Activated naive CD4-positive, alpha-beta T cell treated with anti-CD3 and anti-CD28 coated beads, Interleukin-2, amount 50 U/mL, for 24 hours (primary cell): ENCODE measurements around the gene ETS2.

Experiments
- H3K27ac Mint-ChIP-seq: one replicate; pipeline ENCODE4 v1.8.0; 2021; ENCODE audit warnings: mild to moderate bottlenecking, mixed read lengths
- H3K27me3 Mint-ChIP-seq: one replicate; pipeline ENCODE4 v1.8.0; 2021; ENCODE audit warnings: mixed read lengths
- H3K36me3 Mint-ChIP-seq: one replicate; pipeline ENCODE4 v1.8.0; 2021; ENCODE audit warnings: mixed read lengths
- H3K4me1 Mint-ChIP-seq: one replicate; pipeline ENCODE4 v1.8.0; 2021; ENCODE audit warnings: mixed read lengths
- H3K4me3 Mint-ChIP-seq: one replicate; pipeline ENCODE4 v1.8.0; 2021; ENCODE audit warnings: mild to moderate bottlenecking, mixed read lengths
- H3K9me3 Mint-ChIP-seq: one replicate; pipeline ENCODE4 v1.8.0; 2021; ENCODE audit warnings: mixed read lengths

ETS2 gene

DNA sequence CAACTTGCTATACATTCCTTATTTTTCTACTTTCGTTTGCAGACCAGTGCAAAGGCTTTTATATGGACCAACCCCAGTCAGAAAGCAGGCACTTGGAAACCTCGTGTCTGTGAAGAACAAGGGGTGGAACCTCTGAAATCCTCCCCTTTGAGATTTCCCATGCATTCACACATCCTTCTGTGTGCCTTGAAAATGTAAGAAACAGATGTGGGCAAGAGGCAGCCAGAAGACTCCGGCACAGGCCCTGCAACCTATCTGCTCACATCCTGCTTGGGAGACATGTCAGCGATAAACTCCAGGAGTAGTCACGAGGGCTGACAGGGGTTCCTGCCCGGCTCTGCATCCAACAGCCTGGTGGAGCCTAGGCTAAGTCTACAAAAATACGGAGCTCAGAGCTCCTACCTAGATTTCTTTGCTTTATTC is 42.5 kb downstream of the ETS2 start:
- Mint-ChIP-seq H3K27ac (no peak overlapping the region), H3K4me3 (no peak overlapping the region), H3K4me1 (no peaks in the 10 kb centered on the region), H3K9me3 (no peaks in the 10 kb centered on the region), H3K27me3 (no peaks in the 10 kb centered on the region), H3K36me3 (no peaks in the 10 kb centered on the region)

DNA sequence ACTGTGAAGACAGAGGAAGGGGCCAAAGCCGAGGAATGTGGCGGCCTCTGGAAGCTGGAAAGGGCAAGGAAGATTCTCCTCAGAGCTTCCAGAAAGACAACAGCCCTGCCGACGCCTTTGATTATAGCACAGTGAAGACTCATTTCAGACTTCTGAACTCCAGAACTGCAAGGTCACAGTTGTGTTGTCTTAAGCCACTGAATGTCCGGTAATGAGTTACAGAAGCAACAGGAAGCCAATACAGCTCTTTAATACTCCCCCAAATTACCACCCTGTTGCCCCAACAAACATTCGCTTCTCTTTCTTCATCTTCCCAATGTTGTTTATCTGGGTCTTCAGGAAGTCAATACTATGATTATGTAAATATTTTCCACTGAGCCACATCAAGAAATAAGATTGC is 44.0 kb downstream of the ETS2 start:
- Mint-ChIP-seq H3K4me3 (no peak overlapping the region), H3K27me3 (no peaks in the 10 kb centered on the region), H3K27ac (no peak overlapping the region), H3K9me3 (no peaks in the 10 kb centered on the region), H3K4me1 (no peaks in the 10 kb centered on the region), H3K36me3 (no peaks in the 10 kb centered on the region)

- H3K4me3 Mint-ChIP-seq = no peak overlapping the region
- H3K4me1 Mint-ChIP-seq = no peaks in the 10 kb centered on the region
- H3K36me3 Mint-ChIP-seq = no peaks in the 10 kb centered on the region
- H3K9me3 Mint-ChIP-seq = no peaks in the 10 kb centered on the region
- H3K27me3 Mint-ChIP-seq = no peaks in the 10 kb centered on the region
- no peak overlapping the region for H3K27ac Mint-ChIP-seq
Measured at GRCh38 chr21:38850277-38850951, 44.7 kb downstream of the ETS2 start.

GRCh38 chr21:38851101-38851500 is 45.4 kb downstream of the ETS2 start:
- no peaks in the 10 kb centered on the region for H3K9me3 Mint-ChIP-seq
- no peaks in the 10 kb centered on the region for H3K4me1 Mint-ChIP-seq
- no peak overlapping the region for H3K27ac Mint-ChIP-seq
- no peaks in the 10 kb centered on the region for H3K27me3 Mint-ChIP-seq
- H3K4me3 Mint-ChIP-seq = no peak overlapping the region
- no peaks in the 10 kb centered on the region for H3K36me3 Mint-ChIP-seq

DNA sequence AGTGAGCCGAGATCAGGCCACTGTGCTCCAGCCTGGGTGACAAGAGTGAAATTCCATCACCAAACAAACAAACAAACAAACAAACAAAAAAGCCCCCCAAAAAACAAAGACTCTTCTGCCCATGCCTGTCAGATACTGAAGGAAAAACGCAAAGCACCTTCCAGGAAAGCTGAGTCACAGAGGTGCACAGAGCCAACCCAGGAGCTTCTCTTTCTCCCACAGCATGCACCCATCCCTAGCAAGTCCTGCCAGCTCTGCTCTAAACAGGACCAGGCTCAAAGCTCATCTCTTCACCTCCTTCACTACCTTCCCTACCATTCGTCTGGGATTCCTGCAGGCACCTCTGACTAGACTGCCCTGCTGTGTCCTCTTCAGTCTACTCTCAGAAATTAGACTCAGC is 46.5 kb downstream of the ETS2 start:
- Mint-ChIP-seq H3K9me3 (no peaks in the 10 kb centered on the region), H3K27ac (no peak overlapping the region), H3K36me3 (no peaks in the 10 kb centered on the region), H3K27me3 (no peaks in the 10 kb centered on the region), H3K4me3 (no peak overlapping the region), H3K4me1 (no peaks in the 10 kb centered on the region)

DNA sequence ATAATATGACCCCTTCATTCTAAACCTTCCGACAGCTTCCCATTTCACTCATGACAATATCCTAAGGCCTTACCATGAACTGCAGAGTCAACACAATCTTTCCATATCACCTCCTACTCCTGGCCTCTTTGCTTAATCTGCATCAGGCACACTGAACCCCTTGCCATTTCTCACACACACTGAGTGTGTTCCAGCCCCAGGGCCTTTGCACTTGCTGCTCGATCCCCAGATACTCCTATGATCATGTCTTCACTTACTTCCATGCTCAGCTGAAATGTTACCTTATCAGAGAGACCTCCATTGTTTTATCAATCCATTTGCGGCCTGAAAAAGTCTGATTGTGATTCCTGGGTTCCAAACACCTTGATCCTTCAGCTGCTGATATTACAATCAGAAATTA is 47.0 kb downstream of the ETS2 start:
- Mint-ChIP-seq H3K4me1 (no peaks in the 10 kb centered on the region), H3K9me3 (no peaks in the 10 kb centered on the region), H3K36me3 (no peaks in the 10 kb centered on the region), H3K27ac (no peak overlapping the region), H3K4me3 (no peak overlapping the region), H3K27me3 (no peaks in the 10 kb centered on the region)

DNA sequence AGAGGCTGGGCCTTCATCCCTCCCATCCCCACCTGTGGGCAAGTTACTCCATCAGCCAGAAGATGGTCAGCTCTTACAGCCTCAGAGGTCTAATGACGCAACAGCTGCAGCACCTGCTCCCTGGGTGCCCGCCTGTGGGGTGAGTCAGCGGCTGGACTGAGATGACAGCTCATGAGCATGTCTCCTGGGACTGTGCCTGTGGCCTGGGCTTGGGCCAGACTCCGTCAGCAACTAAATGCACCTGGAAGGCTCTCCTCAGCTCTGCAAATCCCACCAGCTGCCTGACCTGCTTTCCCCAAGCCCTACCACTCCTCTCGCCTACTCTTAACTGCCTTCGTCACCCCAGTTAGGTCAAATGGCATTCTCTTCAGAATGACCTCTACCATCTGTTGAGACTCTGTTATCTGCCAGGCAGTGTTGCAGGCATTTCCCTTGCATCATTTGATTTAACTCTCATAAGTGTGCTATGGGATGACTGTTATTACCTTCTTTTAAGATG is 47.7 kb downstream of the ETS2 start:
- Mint-ChIP-seq H3K9me3 (no peaks in the 10 kb centered on the region), H3K36me3 (no peaks in the 10 kb centered on the region), H3K4me3 (no peak overlapping the region), H3K27me3 (no peaks in the 10 kb centered on the region), H3K27ac (no peak overlapping the region), H3K4me1 (no peaks in the 10 kb centered on the region)

DNA sequence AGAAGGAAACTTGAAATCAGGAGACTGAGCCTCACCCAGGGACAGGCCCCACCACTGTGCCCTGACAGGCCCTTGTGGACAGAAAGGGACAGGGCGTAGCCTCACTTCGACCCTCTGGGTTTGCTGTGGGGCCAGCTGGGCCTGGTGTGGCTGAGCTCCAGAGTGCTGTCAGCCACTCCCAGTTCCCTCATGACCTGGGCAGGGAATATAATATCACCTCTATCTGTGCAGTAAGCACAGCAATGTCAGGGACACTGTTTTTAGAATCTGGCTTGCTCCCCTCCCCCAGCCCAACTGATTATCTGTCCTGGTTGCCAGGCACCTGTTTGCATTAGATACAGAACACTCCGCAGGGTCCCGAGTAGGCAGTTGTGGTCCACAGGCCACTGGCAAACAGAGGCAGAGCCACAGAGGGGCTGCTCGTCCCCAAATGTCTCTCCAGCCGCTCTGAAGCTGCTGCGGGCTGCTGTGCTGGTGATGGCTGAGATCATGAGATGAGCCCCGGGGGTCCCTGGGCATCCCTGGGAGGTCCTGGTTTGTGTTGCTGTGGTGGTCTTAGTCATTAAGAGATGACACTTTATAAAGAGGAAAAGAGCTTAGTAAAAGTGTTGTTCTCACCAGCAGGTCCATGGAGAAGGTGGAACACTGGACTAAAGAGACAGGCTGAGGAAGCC is 51.6 kb downstream of the ETS2 start:
- peaks cover 4% of the 10 kb centered on the region for H3K27me3 Mint-ChIP-seq
- no peaks in the 10 kb centered on the region for H3K36me3 Mint-ChIP-seq
- H3K4me1 Mint-ChIP-seq = no peaks in the 10 kb centered on the region
- H3K9me3 Mint-ChIP-seq = no peaks in the 10 kb centered on the region
- no peak overlapping the region for H3K27ac Mint-ChIP-seq
- no peak overlapping the region for H3K4me3 Mint-ChIP-seq

DNA sequence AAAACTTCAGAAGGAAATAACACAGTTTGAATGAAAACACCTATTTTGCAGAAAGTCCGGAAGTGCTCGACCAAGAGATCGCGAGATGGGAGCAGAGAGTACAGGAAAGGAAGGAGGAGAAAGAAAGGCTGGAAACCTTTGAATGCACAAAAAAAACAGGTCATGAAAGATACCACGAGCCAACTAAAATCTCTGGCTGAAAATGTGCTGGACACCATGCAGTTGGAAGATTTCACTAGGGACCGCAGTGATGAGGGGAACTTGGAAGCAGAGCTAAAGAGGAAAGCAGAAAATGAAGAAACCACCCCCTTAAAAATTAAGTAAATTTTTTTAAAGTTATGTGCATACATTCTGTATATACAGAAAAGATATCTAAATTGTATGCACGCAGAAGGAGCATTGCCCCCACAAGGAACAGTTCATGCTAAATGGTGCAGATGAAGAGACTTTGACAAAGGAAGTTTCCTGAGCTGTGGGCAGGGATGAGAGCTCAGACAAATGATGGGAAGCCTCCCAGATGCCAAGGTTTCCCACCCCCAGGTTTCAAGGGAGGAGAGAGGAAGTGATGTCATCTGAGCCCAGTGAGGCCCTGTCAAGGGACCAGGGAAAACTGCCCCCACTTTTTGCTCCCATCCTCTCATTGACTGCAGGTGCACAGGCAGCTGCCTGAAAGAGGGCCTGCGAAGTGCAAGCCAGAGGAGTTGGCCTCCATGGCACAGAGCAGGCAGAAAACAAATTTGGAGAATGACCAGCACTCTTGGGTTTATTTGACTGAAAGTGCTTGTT is 52.5 kb downstream of the ETS2 start:
- Mint-ChIP-seq H3K4me1 (no peaks in the 10 kb centered on the region), H3K4me3 (no peak overlapping the region), H3K9me3 (no peaks in the 10 kb centered on the region), H3K27ac (no peak overlapping the region), H3K27me3 (peaks cover 4% of the 10 kb centered on the region), H3K36me3 (no peaks in the 10 kb centered on the region)

- Mint-ChIP-seq H3K4me1 (no peaks in the 10 kb centered on the region), H3K9me3 (no peaks in the 10 kb centered on the region), H3K27me3 (peaks cover 4% of the 10 kb centered on the region), H3K4me3 (no peak overlapping the region), H3K36me3 (no peaks in the 10 kb centered on the region), H3K27ac (no peak overlapping the region)
Measured at GRCh38 chr21:38858812-38859205, 53.1 kb downstream of the ETS2 start.

GRCh38 chr21:38859852-38860251 is 54.1 kb downstream of the ETS2 start:
- Mint-ChIP-seq H3K36me3 (no peaks in the 10 kb centered on the region), H3K27me3 (peaks cover 6% of the 10 kb centered on the region), H3K27ac (no peak overlapping the region), H3K4me3 (no peak overlapping the region), H3K9me3 (no peaks in the 10 kb centered on the region), H3K4me1 (no peaks in the 10 kb centered on the region)

DNA sequence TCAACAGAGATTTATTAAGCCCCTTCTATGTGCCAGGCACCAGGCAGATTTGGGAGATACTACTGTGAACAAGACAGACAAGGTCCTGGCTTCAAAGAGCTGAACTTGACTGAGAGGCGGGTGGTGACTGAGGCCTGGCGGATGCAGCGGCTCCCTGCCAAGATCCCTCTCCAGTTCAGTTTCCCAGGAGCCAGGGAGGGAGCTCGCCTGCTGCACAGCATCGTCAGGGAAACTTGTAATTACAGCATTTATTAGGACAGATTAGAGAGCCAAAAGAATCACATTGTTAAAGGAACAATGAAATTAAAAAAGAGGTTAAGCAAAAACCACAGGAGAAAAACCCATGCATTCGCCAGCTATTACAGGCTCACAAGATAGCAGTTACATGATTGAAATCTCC is 55.3 kb downstream of the ETS2 start:
- Mint-ChIP-seq H3K27ac (no peak overlapping the region), H3K4me3 (no peak overlapping the region)

GRCh38 chr21:38861989-38862683 is 56.4 kb downstream of the ETS2 start:
- peaks cover 1% of the 10 kb centered on the region for H3K36me3 Mint-ChIP-seq
- H3K4me1 Mint-ChIP-seq = no peaks in the 10 kb centered on the region
- H3K9me3 Mint-ChIP-seq = no peaks in the 10 kb centered on the region
- H3K27ac Mint-ChIP-seq = no peak overlapping the region
- no peak overlapping the region for H3K4me3 Mint-ChIP-seq
- peaks cover 16% of the 10 kb centered on the region for H3K27me3 Mint-ChIP-seq

More for the DNA sequence above, 55.3 kb downstream of the ETS2 start:
- peaks cover 1% of the 10 kb centered on the region for H3K36me3 Mint-ChIP-seq
- H3K27me3 Mint-ChIP-seq = peaks cover 13% of the 10 kb centered on the region
- no peaks in the 10 kb centered on the region for H3K9me3 Mint-ChIP-seq
- no peaks in the 10 kb centered on the region for H3K4me1 Mint-ChIP-seq

DNA sequence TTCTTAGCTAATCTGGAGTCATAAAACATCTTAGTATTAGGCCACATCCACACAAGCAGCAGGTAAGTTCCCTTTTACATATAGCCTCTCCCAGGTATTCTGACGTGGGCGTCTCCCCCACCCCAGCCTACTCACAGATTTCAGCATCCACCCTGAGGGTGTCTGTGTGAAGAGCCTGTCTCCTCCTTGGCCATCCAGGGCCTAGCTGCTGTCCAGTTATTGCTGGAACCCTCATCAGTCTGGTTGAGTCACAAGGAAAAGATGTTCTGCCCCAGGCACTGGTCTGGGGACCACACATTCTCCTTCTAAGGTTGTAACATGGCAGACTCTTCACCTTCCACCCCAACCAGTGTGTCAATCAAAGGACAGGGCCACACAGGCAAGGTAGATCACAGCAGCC is 57.6 kb downstream of the ETS2 start:
- peaks cover 16% of the 10 kb centered on the region for H3K27me3 Mint-ChIP-seq
- H3K9me3 Mint-ChIP-seq = no peaks in the 10 kb centered on the region
- no peaks in the 10 kb centered on the region for H3K4me1 Mint-ChIP-seq
- H3K4me3 Mint-ChIP-seq = no peak overlapping the region
- no peak overlapping the region for H3K27ac Mint-ChIP-seq
- peaks cover 1% of the 10 kb centered on the region for H3K36me3 Mint-ChIP-seq

GRCh38 chr21:38863843-38864363 is 58.2 kb downstream of the ETS2 start:
- peaks cover 1% of the 10 kb centered on the region for H3K36me3 Mint-ChIP-seq
- H3K4me1 Mint-ChIP-seq = no peaks in the 10 kb centered on the region
- peaks cover 14% of the 10 kb centered on the region for H3K27me3 Mint-ChIP-seq
- no peak overlapping the region for H3K27ac Mint-ChIP-seq
- H3K4me3 Mint-ChIP-seq = no peak overlapping the region
- H3K9me3 Mint-ChIP-seq = no peaks in the 10 kb centered on the region
